Measurements from ENCODE around the gene SIGLEC12. TPM values are rescaled to one million over a fixed set of nuclear protein-coding genes. Genes with fewer than 3 reads are reported as not detected.
"Not testable (repeated sequence)": the region's sequence is repeated elsewhere in the genome, so short reads cannot be mapped to it uniquely, and the experiment has no call there.

Gene SIGLEC12
- polyA plus RNA-seq, 1 donor, result 0.22 TPM

DNA sequence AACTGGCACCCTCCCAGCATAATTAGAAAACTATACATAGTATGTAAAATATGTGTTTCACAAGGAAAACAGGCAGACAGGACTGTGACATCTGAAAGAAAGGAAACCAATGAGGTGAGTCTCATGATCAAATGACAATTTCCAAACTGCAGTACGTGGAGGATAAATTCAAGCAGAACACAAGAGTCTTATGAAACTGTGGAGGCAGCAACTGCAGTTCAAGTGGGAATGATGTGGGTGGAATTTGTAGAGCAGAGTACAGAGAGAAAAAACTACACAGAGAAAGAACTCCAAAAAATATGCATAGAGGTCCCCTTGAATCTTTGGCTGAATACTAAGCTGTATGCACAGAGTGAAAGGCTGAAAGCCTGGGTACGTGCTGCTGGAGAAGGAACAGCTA is 20.2 kb upstream of the SIGLEC12 start:
- DNase-seq, result no peak

DNA sequence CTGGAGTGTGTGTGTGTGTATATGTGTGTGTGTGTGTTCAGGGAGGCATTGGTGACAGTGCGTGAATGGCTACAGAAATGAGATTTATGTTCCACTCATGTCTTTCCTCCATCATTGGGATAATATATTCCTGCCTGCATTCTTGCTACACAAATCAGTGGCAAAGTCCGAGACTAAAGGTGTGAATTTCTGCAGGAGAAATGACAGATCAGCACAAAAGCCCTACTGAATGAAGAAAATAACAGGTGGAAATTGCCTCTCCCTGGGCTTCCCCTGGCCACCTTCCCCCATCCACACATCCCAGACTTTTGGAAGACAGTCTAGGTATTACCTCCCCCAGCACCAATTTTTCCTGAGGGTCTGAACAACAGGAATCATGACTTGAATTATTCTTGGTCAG is 19.8 kb upstream of the SIGLEC12 start:
- DNase-seq, result no peak

DNA sequence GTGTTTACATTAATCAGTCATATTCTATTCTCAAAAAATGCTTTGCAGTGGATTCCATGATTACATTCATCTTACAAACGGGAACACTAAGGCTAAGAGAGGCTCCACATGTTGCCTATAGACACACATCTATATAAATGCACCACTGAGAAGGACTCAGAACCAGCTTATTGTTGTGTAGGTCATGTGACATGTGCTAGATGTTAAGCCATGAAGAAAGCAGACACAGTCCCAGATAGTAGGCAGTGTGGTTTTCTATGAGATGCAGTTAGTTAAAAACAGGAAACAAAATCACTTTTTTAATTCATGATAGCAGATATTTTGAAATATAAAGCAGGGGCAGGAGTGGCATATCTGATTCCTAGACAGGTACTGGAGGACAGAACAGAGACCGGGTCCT is 19.1 kb upstream of the SIGLEC12 start:
- no peak for DNase-seq

DNA sequence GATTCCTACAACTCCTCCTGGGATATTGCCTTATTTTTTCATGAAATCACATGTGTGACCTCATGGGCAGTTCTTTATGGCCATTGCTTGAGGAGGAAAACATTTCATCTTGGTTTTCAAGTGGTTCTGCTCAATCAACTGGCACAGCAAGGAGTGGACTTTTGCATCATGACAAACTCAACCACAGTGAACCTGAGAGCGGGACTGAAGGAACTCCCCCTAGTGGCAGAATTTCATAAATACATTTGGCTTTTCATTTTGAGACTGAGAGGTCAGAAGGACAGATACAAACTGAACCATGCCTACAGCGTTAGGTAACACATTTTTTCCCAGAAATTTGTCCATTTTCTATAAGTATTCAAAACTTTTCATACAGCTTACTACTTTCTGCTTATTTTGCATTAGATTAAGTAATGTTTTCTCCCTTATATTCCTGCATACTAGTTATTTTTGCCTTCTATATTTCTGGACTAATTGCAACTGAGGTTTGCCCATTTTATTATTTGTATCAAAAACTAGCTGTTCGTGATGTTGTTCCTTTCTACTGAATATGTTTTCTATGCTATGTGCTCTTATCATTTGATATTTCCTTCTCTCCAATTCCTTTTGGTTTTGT is 13.4 kb upstream of the SIGLEC12 start:
- peak; percentile 33 for DNase-seq

DNA sequence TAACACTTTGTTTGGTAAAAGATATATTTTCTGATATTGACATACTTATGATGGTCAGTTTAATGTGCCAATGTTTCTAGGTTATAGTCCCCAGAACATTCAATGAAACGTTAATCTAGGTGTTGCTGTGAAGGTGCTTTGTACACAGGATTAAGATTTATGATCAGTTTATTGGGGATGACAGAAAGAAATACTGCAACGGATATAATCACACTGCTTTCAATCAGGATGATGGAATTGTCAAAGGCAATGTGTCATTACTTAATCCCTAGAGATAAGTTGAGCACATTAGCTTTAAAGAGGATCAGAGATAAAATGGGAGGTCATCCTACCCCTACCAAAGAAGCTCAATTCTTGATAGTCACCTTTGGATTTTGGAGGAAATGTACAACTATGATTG is 12.4 kb upstream of the SIGLEC12 start:
- DNase-seq, result no peak

DNA sequence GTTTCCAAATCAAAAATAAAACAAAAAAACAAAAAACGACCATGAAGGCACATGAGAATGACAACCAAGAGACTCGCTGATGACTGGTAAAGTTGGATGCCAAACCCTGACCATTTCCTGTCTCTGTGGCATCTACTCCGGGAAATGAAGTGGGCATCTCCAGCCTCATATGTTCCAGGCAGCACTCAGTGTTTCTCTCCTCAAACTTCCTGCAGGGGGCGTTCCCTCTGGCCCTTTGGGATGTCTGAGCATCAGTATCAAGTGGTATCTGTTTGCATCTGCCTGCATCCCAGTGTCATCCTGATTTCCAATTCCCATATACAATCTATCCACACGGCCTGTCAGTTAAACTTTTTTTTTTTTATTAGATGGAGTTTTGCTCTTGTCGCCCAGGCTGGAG is 9.8 kb upstream of the SIGLEC12 start:
- DNase-seq, result no peak

DNA sequence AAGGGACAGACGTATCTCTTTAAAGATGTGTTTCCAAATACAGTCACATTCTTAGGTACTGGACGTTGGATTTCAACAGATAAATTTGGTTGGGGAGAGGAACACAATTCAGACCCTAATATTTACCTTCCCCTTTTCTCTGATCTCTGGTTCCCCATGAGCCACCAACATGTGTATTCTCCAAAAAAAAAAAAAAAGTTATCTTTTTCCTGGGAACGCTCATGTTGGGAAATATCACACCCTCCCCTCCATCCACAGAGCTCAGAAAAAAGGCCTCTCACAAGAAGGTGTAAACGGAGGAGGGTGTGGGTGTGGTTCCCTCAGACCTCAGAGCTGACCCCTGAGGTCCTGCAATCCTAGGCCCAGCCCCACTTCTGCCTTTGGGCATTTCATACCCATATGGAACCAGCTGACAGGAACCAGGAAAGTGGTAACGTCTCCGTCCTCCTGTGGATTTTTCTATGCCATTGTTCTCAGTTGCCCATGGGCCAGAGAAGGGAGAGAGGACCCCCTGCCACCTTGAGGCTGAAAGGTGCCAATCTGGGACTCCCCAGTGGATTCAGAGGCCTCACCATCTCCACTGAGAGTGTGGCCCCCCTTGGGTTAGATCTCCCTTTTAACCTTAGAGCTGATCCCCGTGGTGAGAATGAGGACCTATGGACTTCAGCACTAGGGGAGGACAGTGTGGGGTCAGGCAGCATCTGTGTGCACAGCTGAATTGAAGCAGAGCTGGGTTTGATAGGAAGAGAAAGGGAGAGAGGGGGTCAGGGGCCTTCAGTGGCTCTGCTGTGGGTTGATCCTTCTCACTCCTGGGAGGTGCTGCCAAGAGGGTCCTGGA is 8.4 kb upstream of the SIGLEC12 start:
- no peak for DNase-seq

DNA sequence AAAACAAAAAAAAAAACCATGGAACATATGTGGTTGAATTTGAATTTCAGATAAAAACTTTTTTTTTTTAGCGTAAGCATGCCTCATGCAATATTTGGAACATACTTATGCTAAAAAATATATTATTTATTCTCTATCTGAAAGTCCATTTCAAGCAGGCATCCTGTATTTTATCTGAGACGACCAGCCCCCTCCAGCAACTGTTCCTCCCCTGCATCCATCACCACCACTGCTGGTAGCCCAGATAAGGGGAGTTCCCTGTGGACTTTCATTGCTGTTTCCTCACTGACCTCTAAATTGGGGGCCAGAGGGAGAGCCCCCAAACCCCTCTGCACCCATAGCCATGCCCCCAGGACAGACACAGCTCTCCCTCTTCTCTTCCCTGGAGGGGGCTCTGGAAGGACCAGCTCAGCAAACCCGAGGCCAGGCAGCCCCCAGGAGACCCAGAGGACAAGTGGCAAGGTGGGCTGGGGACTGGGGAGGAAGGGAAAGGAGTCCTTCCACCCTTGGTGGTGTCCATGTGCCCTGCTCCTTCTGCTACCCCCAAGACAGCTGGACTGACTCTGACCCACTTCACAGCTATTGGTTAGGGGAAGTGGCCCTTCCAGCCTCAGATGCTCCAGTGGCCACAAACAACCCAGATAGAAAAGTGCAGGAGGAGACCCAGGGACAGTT is 6.6 kb upstream of the SIGLEC12 start:
- DNase-seq, result no peak

DNA sequence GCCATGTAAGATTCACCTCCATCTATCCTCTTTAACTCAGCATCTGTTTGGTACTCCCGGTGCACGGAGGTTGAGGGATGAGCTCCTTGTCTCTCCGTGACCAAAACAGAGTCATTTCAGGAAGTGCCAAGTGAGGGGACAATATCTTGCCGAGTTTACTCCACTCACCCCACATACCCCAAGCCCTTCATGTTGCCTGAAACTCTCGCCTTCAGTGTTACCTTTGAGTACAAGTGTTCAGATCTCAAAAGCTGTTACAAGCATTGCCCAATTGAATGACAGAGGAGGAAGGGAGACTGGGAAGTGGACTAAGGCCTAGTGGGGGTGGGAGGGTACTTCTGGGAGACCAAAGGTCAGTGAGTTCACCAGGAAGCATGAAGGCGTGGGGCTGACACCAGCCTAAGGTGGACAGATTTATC is 6.0 kb upstream of the SIGLEC12 start:
- no peak for DNase-seq

DNA sequence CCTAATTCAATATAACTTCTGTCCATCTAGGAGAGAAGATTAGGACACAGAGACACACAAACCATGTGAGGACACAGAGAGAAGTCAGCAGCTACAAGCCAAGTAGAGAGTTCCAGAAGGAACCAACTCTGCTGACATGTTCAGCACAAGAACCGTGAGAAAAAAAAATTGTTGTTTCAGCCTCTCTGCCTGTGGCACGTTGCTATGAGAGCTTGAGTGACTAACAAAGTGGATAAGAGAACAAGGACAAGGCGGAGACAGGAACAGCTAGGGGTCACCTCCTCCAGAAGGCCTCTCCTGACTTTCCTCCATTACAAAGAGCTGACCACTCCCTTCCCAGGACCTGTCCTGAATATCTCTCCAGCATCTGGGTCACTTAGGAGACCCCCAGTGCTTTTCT is 5.6 kb upstream of the SIGLEC12 start:
- DNase-seq, result no peak

DNA sequence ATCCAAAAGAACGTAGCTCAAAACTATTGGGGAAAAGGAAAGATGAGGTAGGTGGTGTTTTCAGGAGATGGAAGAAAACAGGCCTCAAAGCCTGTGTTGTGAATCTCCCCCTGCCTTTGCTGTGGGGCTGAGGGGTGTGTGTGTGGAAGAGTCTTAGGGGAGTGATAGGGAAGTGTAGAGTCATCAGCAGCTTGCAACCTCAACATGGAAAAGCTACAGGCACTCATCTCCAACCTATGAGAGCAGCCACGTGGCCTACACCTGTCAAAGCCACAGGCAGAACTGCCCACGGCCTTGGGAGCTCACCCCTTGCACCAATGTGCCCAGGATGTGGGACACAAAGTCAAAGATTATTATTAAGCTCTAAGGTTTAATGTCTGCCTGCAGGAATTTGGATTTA is 4.3 kb upstream of the SIGLEC12 start:
- DNase-seq, result no peak

DNA sequence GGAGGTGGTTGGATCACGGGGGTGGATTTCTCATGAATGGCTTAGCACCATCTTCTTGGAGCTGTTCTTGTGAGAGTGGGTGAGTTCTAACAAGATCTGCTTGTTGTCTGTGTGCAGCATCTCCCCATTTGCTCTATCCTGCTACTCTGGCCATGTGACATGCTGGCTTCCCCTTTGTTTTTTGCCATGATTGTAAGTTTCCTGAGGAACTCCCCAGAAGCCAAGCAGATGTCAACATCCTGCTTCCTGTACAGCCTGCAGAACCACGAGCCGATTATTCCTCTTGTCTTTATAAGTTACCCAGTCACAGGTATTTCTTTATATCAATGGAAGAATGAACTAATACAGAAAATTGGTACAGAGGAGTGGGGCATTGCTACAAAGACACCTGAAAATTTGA is 2.3 kb upstream of the SIGLEC12 start:
- DNase-seq, result no peak

DNA sequence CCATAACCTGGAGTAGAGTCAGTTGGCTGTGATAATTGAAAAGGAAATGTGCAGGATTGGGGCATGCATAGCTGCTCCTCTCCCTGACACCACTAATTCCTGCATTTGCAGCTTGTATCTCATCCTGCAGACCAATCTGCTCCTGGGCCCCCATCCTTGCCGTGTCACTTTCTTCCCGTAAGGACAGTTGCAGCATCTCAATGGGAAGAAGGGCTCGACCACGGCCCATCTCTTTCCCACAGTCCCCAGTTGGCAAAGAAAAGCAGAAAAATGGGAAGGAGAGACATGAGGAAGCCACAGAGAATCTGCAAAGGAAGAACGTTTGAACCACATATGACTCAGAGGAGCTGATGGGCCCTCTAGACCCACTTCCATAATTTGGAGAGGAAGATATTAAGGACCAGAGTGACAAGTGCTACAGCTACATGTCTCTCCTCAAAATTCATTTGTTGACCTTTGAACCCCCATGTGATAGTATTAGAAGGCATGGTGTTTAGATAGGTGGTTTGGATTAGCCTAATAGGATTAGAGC is 1.8 kb upstream of the SIGLEC12 start:
- no peak for DNase-seq

DNA sequence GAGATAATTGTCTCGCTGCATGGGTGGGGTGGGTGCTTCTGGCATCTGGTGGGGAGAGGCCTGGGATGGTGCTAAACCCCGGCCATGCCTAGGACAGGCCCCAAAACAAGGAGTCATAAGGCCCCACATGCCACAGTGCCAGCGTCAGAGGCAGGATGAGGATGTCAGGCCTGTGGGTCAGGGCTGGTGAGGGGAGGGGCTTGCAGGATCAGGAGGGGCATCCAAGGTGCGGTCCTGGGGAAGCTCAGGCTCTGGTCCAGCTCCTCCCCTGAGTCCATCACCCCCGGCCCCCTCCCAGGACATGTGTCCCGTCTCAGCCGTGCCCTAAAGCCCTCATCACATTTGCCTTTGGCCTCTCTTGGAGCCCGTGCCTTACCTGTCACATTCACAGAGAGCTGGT is 669 bp downstream of the SIGLEC12 start:
- DNase-seq, result not testable (repeated sequence)

DNA sequence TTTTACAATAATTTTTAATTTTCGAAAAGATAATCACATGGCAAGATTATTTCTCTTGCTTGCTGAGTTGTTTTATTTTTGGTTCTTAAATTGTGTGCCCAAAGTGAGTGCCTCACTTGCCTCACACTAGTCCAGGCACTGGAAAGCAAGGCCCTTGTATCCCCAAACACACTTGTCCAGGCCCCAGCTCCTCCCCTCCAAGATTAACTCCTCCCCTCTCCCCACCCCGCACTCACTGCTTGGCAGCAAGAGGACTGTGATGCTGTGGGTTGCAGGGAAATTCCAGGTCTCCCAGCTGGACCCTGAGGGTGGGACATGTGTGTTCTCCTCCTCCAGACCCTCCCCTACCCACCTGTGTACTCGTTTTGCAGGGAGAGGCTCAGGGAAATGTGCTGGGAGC is 3.9 kb downstream of the SIGLEC12 start:
- DNase-seq, result no peak

DNA sequence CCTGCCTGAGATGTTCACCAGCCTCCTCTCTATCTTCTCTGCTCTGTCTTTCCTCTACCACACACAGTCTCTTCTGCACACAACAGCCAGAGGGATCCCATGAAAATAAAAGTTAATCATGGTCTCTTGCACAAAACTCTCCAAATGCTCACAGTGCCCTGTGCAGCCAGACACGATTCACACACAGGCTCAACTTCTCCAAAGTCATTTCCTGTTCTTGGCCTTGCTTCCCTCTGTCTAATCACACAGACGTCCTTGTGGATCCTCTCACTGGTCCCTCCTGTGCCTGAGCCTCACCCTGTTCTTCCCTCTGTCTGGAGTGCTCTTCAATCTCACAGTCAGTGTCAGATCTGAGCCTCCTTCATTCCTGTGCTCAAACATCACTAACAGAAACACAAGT is 7.8 kb downstream of the SIGLEC12 start:
- DNase-seq, result no peak

DNA sequence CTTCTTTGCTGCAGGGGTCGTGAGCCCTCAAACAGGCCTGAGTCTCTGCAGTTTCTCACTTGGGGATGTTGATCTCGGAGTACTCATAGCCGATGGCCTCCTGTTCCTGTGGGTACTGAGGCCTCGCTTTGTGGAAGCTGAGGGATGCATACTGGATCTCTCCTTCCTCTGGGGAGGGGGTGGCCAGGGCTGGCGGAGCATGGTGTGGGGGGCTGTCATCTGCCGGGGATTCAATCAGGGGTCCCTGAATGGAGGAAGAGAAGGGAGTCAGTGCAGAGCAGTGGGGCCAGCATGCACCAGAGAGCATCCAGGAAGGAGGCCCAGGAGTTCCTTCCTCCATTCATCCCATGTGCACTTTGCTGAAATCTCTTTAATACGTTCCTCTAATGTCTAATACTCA is 10.0 kb downstream of the SIGLEC12 start:
- DNase-seq, result no peak

DNA sequence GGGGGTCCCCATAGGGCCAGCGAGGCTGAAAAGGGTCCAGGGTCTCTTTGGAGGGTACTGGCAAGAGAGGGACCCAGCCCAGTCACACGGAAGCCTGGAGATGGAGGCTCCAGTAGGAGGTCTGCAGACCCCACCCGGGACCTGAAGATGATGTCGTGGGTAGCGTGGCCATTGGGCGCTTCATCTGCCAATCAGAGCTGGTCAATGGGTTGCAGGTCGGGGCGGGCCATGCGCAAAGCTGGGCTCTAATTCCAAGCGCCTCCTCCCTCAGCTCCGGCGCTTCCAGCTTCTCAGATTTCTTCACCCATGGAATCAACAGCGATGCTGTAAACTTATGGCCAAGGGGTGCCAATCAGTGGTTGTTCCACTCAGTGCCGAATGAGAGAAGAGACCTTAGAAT is 10.9 kb downstream of the SIGLEC12 start:
- DNase-seq, result no peak

DNA sequence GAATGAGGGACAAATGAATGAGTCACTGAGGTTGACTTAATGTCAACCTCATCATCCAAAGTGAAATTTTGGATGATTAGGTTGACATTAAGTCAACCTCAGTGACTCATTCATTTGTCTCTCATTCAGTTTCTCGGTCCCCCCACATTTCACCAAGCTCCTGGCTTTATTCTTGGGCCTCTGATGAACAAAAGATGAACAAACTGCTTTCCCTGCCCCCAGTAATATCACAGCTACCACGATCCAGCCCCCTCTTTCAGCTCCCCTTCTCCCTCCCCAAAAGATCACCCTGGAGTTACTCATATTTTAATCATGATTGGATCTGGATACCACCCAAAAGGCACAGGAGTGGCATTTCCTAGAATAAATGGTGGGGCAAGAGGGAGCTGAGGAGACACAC is 12.5 kb downstream of the SIGLEC12 start:
- no peak for DNase-seq

DNA sequence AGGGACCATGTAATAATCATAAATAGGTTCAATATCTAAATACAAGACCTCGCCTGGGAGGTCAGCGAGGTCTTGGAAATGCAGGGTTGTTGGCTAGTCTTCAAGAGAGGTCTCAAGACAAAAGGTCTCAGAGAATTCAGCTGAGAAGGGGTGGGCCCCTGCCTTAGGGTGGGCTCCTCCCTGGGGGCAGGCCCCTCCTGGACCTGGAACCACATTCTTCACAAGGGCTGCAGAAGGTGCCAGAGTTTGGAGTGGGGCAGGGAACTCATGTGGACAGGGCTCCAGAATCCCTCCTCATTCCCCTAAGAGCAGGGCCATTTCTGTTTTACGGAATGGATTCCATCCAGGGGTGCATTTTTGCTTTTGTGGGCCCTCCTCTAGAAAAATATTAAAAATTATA is 13.1 kb downstream of the SIGLEC12 start:
- no peak for DNase-seq

DNA sequence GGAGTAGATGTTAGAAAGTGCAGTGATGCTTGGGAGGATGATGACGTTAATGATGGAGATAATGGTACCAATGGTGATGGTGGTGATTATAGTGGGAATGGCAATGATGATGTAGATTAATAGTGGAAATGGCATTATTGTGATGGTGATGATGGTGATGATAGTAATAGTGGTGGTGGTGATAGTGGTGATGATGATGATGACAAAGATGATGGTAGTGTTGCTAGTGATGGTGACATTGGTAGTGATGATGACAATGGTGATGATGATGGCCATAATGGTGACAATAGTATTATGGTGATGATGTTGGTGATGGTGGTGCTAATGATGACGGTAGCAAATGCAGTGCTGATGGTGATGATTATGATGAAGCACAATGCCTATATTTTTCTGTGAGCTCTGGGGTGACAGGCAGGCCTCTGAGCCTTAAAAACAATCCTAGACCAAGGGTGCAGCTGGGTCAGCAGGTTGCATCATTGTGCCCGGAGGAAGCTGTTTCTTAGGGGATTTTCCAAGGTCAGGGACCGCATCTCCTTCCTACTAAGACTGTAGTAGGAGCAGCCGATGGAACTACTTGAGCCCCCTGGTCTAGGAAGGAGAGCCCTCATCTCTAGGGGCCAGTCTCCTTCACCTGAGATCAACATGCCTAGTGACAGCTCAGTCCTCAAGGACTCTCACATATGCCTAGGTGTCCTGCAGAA is 15.5 kb downstream of the SIGLEC12 start:
- DNase-seq, result no peak

DNA sequence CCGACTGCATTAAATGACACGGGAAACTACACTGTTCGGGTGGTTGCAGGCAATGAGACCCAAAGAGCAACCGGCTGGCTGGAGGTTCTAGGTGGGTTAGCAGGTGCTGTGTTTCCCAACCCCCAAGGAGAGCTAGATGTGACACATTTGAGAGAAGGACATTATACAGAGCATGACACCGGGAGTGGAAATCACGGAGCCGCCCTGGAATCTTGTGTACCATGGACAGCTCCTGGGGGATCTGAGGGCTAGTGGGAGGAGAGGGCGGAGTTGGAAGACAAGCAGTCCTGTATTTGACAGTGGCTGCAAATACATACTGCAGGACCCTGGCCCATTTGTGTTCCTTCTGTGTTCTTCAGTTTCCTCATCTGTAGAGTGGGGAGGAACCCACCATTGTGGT is 21.0 kb downstream of the SIGLEC12 start:
- DNase-seq, result peak; percentile 12

All from hindlimb muscle (tissue), 1 donor.